NCI-H526 (cell line): ENCODE results near the gene IL17D.

ENCODE experiments used
- DNase-seq, 2 experiments: peaks; one replicate each; lab custom pipeline; 2025; lab: John Stamatoyannopoulos, UW

IL17D gene

DNA sequence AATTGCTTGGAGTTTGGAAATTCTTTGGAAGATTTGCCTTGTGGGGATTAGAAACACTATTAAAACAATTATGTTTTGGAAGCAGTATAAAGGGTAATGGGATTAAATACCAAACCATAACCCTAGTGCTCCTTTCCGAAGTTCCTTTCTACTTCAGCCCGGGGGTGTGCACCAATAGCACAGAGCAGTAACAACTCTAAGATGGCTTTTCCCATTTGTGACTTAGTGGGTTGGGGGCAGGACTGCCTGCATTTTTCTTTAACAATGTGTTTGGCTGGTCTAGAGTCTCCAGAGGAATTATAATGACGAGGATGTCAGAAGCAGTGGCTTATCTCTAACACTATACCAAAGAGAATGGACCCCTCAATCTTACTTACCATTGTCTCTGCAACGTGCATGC is 11.9 kb upstream of the IL17D start:
- no peak for DNase-seq

- DNase-seq, result no peak
Observed at GRCh38 chr13:20696073-20696472, 7.4 kb upstream of the IL17D start.

- DNase-seq, result no peak
Observed at GRCh38 chr13:20699715-20700114, 3.8 kb upstream of the IL17D start.

DNA sequence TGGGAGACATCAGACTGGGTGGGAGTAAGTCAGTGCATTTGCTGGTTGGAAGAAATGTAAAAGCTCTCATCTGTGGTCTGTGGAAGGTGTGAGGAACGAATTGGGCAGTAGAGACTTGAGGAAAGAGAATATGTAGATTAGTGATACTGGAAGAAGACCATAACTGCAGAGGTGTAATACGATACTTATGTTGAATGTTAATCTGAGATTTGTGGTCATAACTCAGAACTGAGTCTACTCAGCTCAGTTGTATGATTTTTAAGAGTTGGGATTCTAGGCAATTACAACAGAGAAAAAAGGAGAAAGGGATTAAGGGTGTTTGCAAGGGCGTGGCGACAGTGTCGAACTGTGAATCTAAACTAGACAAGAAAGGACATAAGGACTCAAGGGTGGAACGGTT is 3.2 kb upstream of the IL17D start:
- DNase-seq, result no peak

- DNase-seq, result no peak
Observed at GRCh38 chr13:20701461-20701860, 2.0 kb upstream of the IL17D start.

GRCh38 chr13:20702530-20702914 is 977 bp upstream of the IL17D start:
- peak in 1 of 2 experiments; percentile 53 for DNase-seq

- peak; percentile 76 to 98 for DNase-seq
Observed at GRCh38 chr13:20703780-20704458, 420 bp downstream of the IL17D start.

- no peak for DNase-seq
Observed at GRCh38 chr13:20704459-20705069, 1.1 kb downstream of the IL17D start.

DNA sequence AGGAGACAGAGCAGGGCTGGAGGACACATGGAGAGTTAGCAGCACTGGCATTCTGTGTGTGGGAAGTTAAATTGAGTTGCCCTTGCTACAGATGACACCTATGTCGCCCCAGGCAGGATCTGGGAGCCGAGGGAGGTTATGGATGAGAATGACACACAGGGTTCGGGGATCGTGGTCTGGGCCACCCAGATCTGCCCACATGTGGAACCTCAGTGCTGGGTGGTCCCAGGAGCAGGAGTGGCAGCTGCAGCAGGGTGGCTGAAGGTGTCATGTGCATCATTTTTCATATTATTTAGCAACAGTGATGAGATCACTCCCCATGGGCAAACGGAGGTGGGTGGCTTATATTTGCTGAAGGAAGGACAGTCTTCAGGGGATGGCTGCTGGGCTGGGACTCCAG is 3.2 kb downstream of the IL17D start:
- DNase-seq, result no peak

DNA sequence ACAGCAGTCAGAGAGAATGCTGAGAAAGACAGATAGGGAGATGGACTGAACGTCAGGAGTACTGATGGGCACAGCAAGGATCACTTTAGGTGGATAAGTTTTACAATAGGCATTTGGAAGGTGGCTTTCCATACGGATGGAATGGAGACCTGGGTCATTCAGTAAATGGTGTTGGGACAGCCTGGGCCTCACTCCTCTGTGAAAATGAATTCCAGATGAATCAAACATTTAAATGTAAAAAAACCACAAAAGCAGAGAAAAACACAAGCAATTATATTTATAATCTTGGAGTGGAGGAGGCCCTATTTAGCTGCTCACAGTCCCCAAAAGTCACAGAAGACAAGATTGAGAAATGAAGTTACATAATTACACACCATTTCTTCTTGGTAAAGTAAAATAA is 4.7 kb downstream of the IL17D start:
- no peak for DNase-seq

DNA sequence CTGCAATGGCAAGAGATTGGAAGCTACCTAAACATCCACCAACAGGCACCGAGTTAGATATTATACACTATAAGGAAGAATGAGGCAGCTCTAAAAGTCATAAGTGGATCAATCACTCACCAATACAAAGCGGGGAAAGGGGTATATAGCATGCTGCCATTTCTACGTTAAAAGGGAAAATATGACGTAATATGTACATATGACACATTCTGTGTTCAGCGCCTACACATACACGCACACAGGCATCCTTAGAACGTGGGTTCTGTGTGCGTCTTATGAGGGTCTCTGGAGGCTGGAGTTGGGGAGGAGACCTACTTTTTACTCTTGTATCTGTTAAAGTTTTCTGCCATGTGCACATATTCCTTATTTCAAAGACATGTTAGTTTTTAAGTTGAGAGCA is 5.9 kb downstream of the IL17D start:
- DNase-seq, result no peak

- no peak for DNase-seq
Observed at GRCh38 chr13:20709782-20710181, 6.3 kb downstream of the IL17D start.

GRCh38 chr13:20711301-20712044 is 8.0 kb downstream of the IL17D start:
- no peak for DNase-seq

DNA sequence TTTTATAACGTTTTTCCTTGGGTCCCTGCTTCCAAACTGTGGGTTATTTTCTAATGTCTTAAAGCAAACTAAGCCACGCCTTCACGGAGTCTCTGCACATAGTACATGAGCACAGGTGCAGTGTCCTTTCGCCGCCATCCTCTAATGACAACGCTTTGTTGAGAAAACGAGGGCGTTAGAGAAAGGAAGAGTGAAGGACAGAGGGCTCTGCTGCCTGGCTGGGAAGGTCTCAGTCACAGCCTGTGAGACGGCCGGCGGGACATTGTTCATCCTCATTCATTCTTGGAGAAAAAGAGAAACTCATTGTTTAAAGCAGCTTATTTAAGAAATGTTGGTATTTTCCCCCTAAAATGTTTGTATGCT is 9.5 kb downstream of the IL17D start:
- DNase-seq, result peak in 1 of 2 experiments; percentile 24

- DNase-seq, result no peak
Observed at GRCh38 chr13:20713751-20714150, 10.3 kb downstream of the IL17D start.

DNA sequence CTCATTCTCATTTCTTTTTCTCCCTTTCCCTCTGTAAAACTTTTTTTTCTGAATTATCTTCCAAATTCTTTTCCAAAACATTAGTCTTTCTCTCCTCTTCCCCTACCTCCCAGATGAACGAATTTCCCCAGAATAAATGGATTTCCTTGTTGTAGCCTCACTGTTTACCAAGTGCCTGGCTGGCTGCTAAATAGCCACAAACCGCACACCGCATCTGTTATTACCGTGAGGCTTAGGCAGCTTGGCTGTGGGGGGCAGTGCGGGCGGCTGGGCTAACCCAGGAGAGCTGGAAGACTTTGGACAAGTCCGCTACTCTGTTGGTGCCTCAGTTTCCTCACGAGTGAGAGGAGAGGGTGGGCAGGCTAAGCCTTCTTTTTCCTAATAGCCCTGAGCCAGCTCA is 10.7 kb downstream of the IL17D start:
- DNase-seq, result no peak

GRCh38 chr13:20714563-20715329 is 11.2 kb downstream of the IL17D start:
- no peak for DNase-seq

DNA sequence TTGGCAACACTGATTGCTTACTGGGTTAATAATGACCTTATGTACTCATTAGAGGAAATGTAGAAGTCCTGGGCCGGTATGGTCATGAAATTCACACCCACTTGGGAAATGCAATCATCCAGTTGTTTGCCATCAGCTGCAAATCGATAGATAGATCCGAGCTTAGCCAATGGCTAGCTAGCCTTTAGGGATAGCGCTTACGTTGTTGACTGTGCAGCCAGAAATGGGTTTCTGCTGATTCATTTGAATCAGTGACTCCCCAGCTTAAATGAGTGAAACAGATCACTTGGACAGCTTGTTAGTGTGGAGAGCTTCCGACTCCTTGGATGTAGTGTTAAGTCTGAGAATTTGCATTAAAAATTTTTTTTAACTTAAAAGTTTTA is 11.8 kb downstream of the IL17D start:
- DNase-seq, result no peak

GRCh38 chr13:20716951-20717350 is 13.5 kb downstream of the IL17D start:
- DNase-seq, result no peak

DNA sequence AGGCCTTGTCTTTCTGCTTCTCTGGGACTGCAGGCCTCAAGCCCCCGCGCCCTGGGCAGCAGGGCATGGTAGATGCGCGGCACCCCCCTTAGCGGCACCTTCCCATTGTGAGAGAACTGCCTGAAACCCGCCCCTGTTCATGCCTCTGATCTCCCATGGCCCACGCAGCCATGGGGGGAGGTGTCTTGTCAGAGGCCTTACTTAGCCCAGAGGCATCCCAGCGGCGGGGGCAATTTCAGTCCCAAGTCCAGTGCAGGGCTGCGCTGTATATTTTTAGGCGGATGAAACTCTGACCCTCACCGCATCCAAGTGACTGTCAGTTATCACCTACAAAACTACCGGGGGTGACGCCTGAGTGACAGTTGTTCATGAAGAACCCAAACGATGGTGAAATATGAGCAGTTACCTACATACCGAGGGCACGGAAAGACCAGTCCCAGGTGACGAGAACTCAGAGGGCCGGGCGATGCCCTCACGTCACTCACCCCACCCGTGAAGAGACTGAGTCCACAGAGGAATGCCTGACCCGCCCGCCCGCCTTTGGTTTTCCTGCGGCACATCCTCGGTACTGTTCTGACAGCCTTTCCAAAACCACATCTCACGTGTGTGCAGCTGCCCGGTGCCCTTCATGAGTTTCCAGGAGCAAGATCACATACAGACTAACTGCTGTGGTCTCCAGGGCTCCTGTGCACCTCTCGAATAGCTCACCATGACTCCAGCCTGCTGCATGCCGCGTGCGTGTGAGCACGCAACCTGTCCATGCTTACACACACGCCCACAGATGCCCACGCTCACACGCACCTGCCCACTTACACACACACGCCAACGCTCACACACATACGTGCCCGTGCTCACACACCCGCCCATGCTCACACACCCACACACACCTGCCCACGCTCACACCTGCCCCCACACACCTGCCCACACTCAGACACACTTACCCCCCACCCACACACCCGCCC is 14.4 kb downstream of the IL17D start:
- DNase-seq, result no peak

- no peak for DNase-seq
Observed at GRCh38 chr13:20718958-20719566, 15.6 kb downstream of the IL17D start.
